Stimulated activated CD4-positive, alpha-beta T cell treated with anti-CD3 and anti-CD28 coated beads, Interleukin-2, amount 100 ng/mL, for 24 hours (primary cell): ENCODE measurements around the gene EIF2A.
"Not testable (repeated sequence)": the region's sequence is repeated elsewhere in the genome, so short reads cannot be mapped to it uniquely, and the experiment has no call there.

Experiments
- DNase-seq, 2 donors: peaks; one replicate each; pipeline ENCODE4 v3.0.0-alpha.2; 2020

The EIF2A gene

GRCh38 chr3:150544041-150544440, 2.5 kb upstream of the EIF2A start:
- DNase-seq, result no peak

- no peak for DNase-seq
Observed at GRCh38 chr3:150544726-150545125, 1.9 kb upstream of the EIF2A start.

GRCh38 chr3:150545419-150546225, 965 bp upstream of the EIF2A start:
- DNase-seq, result peak in 1 of 2 donors; percentile 53

- no peak for DNase-seq
Observed at GRCh38 chr3:150547045-150547741, 606 bp downstream of the EIF2A start.

- no peak for DNase-seq
Observed at GRCh38 chr3:150555859-150556436, 9.4 kb downstream of the EIF2A start.

- no peak for DNase-seq
Observed at GRCh38 chr3:150556792-150557191, 10.2 kb downstream of the EIF2A start.

GRCh38 chr3:150557725-150558124, 11.1 kb downstream of the EIF2A start:
- no peak for DNase-seq

- no peak for DNase-seq
Observed at GRCh38 chr3:150564243-150564642, 17.7 kb downstream of the EIF2A start.

- no peak for DNase-seq
Observed at GRCh38 chr3:150567328-150567727, 20.7 kb downstream of the EIF2A start.

GRCh38 chr3:150577855-150578254, 31.3 kb downstream of the EIF2A start:
- no peak for DNase-seq

GRCh38 chr3:150581174-150581573, 34.6 kb downstream of the EIF2A start:
- DNase-seq, result no peak

GRCh38 chr3:150582620-150583019, 36.0 kb downstream of the EIF2A start:
- DNase-seq, result no peak

- DNase-seq, result no peak
Observed at GRCh38 chr3:150583028-150583427, 36.4 kb downstream of the EIF2A start.

GRCh38 chr3:150588027-150588830, 41.6 kb downstream of the EIF2A start:
- no peak for DNase-seq

- no peak for DNase-seq
Observed at GRCh38 chr3:150589759-150590158, 43.2 kb downstream of the EIF2A start.

- DNase-seq, result no peak
Observed at GRCh38 chr3:150594150-150594549, 47.6 kb downstream of the EIF2A start.

- DNase-seq, result no peak
Observed at GRCh38 chr3:150597646-150598045, 51.1 kb downstream of the EIF2A start.

GRCh38 chr3:150599611-150600297, 53.2 kb downstream of the EIF2A start:
- no peak for DNase-seq

- not testable (repeated sequence) for DNase-seq
Observed at GRCh38 chr3:150600647-150601530, 54.3 kb downstream of the EIF2A start.

GRCh38 chr3:150602426-150603152, 56.0 kb downstream of the EIF2A start:
- DNase-seq, result no peak
